ENCODE data around the gene VPS52.

Gene VPS52

DNA sequence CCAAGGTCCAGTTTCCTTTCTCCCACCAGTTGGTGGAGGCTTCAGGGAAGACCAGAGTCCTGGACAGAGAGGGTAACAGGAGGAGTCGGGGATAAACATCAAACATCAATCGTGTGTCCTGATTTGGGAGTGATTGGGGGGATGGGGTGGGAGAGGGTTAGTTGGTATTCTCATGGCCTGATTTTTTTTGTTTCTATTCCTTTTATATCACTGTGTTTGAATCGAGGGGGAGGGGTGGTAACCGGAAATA, 67.6 kb downstream of the VPS52 start:
- Histone ChIP-seq H3K27ac (ENCODE audit: low read length) (no peak overlapping the region), H3K4me1 (ENCODE audit: control insufficient read depth, low read depth, low read length) (peaks cover 22% of the 10 kb centered on the region), H3K9ac (ENCODE audit: low read length) (no peak overlapping the region), H3K9me3 (ENCODE audit: control insufficient read depth, low read depth, low read length) (no peaks in the 10 kb centered on the region), H3K4me3 (ENCODE audit: low read length) (peak overlapping the region; percentile 77), H3K36me3 (ENCODE audit: control insufficient read depth, low read depth, low read length) (peaks cover 18% of the 10 kb centered on the region), H3K27me3 (ENCODE audit: control insufficient read depth, insufficient read depth, low read length) (peaks cover 31% of the 10 kb centered on the region)

DNA sequence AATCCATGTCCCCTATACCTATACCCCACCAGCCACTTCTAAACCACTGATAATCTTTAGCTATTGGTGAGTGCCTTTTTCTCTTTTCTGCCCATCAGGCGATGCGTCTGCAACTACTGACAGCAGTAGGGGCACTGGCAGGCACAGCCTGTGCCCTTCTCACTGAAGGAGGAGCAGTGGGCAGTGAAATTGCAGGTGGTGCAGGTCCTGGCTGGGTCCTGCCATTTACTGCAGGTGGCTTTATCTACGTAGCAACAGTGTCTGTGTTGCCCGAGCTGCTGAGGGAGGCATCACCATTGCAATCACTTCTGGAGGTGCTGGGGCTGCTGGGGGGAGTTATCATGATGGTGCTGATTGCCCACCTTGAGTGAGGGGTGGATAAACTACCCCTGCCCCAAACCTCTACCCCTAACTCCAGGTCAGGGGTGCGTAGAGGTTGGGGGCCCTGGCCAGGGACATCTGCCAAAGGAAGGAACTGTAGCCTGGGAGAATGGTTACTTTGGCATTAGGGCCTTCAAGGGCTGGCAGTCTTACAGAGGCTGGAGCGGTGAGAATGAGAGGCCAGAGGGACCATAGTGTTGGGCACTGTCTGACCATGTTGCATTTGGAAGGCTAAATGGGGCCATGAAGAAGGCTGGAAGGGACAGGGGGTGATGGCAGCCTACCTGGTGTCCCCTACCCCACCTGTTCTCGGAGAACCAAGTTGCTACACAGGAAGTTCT, 68.1 kb downstream of the VPS52 start:
- H3K9me3 ChIP-seq (ENCODE audit: control insufficient read depth, low read depth, low read length): no peaks in the 10 kb centered on the region
- peaks cover 31% of the 10 kb centered on the region for H3K27me3 ChIP-seq (ENCODE audit: control insufficient read depth, insufficient read depth, low read length)
- no peak overlapping the region for H3K27ac ChIP-seq (ENCODE audit: low read length)
- peaks cover 18% of the 10 kb centered on the region for H3K36me3 ChIP-seq (ENCODE audit: control insufficient read depth, low read depth, low read length)
- H3K9ac ChIP-seq (ENCODE audit: low read length): no peak overlapping the region
- H3K4me3 ChIP-seq (ENCODE audit: low read length): peak overlapping the region; percentile 77
- H3K4me1 ChIP-seq (ENCODE audit: control insufficient read depth, low read depth, low read length): peaks cover 22% of the 10 kb centered on the region

DNA sequence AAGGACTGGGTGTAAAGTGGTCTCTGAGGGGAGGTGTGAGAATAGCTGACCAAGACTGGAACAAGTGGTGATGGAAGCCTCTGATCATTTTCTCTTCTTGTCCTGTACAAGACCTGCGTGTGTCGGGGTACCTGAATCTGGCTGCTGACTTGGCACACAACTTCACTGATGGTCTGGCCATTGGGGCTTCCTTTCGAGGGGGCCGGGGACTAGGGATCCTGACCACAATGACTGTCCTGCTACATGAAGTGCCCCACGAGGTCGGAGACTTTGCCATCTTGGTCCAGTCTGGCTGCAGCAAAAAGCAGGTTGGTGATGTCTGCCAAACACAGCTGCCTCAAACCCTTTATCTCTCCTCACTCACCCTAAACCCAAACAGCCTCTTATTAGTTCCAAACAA, 68.9 kb downstream of the VPS52 start:
- peaks cover 22% of the 10 kb centered on the region for H3K4me1 ChIP-seq (ENCODE audit: control insufficient read depth, low read depth, low read length)
- H3K9ac ChIP-seq (ENCODE audit: low read length): no peak overlapping the region
- no peak overlapping the region for H3K4me3 ChIP-seq (ENCODE audit: low read length)
- H3K36me3 ChIP-seq (ENCODE audit: control insufficient read depth, low read depth, low read length): peaks cover 18% of the 10 kb centered on the region
- H3K27ac ChIP-seq (ENCODE audit: low read length): no peak overlapping the region
- peaks cover 29% of the 10 kb centered on the region for H3K27me3 ChIP-seq (ENCODE audit: control insufficient read depth, insufficient read depth, low read length)
- H3K9me3 ChIP-seq (ENCODE audit: control insufficient read depth, low read depth, low read length): no peaks in the 10 kb centered on the region

DNA sequence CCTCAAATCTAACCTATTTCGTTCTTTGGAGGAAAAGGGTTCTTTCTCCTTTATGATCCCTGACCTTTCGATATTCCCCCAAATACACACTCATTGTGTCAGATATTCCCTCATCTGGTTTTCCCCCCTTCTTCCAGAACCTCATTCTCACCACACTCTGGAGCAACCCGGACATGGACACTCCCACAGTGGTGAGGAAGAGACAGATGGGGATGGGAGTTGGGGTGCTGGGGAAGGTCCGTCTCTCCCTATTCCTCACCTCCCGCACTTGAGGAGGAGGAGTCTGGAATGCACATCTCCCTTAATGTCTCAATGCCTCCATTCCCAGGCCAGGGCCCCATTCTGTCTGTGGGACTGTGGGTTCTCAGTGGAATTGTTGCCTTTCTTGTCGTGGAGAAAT, 69.7 kb downstream of the VPS52 start:
- H3K27me3 ChIP-seq (ENCODE audit: control insufficient read depth, insufficient read depth, low read length): peaks cover 20% of the 10 kb centered on the region
- H3K27ac ChIP-seq (ENCODE audit: low read length): no peak overlapping the region
- peaks cover 18% of the 10 kb centered on the region for H3K36me3 ChIP-seq (ENCODE audit: control insufficient read depth, low read depth, low read length)
- peak overlapping the region; percentile 76 for H3K9ac ChIP-seq (ENCODE audit: low read length)
- H3K9me3 ChIP-seq (ENCODE audit: control insufficient read depth, low read depth, low read length): no peaks in the 10 kb centered on the region
- H3K4me3 ChIP-seq (ENCODE audit: low read length): peak overlapping the region; percentile 92
- H3K4me1 ChIP-seq (ENCODE audit: control insufficient read depth, low read depth, low read length): peaks cover 22% of the 10 kb centered on the region

GRCh38 chr6:33201147-33201545, 70.5 kb downstream of the VPS52 start:
- peak overlapping the region; percentile 92 for H3K4me3 ChIP-seq (ENCODE audit: low read length)
- H3K27me3 ChIP-seq (ENCODE audit: control insufficient read depth, insufficient read depth, low read length): peaks cover 12% of the 10 kb centered on the region
- no peaks in the 10 kb centered on the region for H3K9me3 ChIP-seq (ENCODE audit: control insufficient read depth, low read depth, low read length)
- H3K9ac ChIP-seq (ENCODE audit: low read length): peak overlapping the region; percentile 76
- peaks cover 19% of the 10 kb centered on the region for H3K36me3 ChIP-seq (ENCODE audit: control insufficient read depth, low read depth, low read length)
- peak overlapping the region; percentile 65 for H3K27ac ChIP-seq (ENCODE audit: low read length)
- H3K4me1 ChIP-seq (ENCODE audit: control insufficient read depth, low read depth, low read length): peaks cover 20% of the 10 kb centered on the region
